Activated CD4-positive, alpha-beta T cell treated with anti-CD3 and anti-CD28 coated beads, Interleukin-2, Interleukin-6, amounts not matched to agents 100 ng/mL and 50 ng/mL, durations not matched to agents 16 hours and 8 hours (primary cell): ENCODE results near the gene PSENEN.
A peak's percentile ranks its signal among the peaks of the same experiment; 100 is the strongest.
"Not testable (repeated sequence)": the region's sequence is repeated elsewhere in the genome, so short reads cannot be mapped to it uniquely, and the experiment has no call there.

Experiments used
- DNase-seq: peaks from one replicate; pipeline ENCODE4 v3.0.0-alpha.2; 2020

The PSENEN gene

GRCh38 chr19:35753634-35754369 lies 8.4 kb downstream of the PSENEN start:
- no peak for DNase-seq

DNA sequence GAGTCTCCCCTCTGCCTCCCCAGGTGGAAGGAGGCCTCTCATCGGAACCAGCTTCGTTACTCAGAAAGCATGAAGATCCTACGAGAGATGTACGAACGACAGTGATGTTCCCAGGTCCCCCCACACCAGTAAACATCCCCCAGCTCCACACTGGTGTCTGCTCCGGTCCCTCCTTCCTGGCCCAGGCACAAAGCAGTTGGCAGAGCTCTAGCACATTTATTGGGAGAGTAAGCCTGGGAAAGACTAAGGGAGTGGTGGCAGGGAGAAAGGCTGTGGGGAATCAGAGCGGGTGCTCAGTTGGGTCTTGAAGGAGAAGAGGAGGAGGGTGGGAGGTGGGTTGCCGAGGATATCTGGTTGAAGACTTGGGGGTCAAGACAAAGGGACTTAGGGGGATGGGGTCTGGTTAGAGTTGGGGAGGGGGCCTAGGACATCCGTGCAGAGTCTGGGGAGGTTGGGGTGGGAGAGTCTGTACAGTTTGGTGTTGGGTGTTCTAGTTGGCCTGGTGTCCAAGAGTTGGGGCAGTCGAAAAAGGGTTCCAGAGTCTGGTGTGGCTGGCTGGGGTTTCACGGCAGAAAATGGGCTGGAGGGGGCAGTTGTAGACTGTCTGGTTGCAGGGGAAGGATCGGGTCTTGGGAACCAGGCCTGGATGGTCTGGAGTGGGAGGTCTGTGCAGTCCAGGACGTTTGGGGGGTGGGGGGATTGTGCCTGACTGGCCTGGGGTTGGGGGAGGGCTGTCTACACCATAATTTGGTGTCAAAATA lies 9.1 kb downstream of the PSENEN start:
- no peak for DNase-seq

DNA sequence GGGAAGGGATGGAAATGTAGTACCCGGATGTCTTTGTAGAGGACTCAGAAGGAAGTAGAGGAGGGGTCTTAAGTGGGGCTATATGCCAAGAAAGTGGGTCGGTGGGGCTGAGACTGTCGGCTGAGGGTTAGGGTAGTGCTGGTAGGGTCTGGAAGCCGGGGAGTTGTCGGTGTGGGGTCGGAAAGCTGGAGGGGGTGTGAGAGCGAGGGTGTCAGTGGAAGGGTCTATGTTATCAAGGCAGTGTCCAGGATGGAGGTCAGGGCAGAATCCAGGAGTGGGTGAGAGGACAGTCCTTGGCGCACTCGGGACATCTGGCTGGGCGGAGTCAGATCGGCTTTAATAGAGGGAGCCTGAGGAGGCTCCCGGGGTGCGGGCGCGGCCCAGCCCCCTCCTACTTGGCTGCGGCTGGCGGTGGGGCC lies 9.7 kb downstream of the PSENEN start:
- no peak for DNase-seq

DNA sequence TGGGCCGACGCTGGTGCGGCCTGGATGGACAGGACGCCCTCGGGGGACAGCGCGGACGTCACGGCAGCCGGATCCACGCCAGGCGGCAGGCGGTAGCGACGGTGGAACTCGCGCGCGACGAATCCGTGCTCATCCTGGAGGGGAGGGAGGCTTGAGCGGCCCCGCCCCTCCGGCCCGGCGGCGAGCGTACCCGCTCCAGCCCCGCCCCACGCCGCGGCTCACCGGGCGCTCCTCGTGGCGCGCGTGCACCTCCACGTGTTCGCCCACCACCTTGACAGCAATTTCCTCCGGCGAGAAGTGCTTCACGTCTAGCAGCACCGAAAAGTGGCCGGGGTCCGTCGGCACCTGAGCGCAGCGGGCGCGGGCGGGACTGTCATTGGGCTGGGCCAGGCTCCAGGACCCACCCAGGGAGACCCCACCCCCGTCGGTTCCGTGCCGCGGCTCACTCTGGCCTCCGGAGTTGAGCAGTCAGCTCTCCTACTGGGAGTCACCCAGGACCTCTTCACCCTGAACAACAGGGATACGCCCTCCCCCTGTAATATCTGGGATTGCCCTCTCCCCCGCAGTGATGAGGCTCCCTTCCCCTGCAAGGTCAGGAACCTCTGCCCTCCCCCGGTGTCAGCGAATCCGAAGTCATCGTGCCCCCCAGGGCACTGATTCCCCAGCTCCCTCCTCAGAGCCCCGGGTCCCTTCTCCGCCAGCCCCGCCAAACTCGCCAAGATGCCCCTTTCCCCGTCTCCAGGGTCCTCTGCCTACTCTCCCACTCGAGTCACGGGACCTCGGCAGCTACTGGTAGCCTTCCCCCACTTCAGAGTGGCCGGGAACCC lies 10.3 kb downstream of the PSENEN start:
- DNase-seq: peak; percentile 46

DNA sequence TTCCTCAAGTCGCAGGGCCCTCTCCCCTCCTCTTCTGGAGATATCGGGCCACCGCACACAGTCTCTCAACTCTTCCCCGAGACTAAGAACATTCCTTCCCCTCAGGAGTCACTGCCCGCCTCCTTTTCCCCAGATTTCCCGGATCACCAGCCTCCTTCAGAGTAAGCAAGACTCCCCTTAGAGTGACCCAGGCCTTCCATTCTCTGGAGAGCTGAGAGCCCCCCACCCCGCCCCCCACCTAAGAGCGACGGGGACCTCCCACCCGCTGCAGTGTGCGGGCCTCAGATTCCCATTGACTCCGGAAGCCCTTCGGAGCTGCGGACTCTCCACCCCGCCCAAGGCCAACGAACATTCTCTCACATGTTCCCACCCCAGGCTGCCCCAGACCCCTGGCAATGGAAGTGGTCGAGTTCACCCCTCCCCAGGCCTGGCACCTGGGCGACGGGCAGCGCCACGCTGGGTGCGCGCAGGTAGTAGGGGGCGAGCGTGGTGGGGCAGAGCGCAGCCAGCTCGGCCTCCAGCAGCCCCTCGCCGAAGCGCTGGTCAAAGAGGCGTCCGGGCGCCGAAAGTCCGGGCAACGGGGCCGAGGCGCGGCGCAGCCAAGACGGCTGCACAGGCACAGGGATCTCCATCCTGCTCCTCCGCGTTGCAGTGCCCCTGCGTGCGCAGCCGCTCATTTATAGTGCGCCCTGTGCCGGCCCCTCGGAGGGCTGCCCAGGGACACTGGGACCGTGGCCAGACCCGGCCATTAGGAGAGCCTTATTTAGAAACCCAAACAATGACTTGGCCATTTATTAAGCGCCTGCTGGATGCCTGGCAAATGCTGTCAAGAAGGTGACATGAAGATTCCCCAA lies 11.2 kb downstream of the PSENEN start, which contains the start of gene HSPB6:
Gene HSPB6, minus strand, starts transcription at position 653 of the 854 bp plus-strand sequence. Its CDS starts 21 bp downstream, at position 632.
- DNase-seq: no peak

- peak; percentile 44 for DNase-seq
Observed at GRCh38 chr19:35757231-35757748, 11.8 kb downstream of the PSENEN start.

DNA sequence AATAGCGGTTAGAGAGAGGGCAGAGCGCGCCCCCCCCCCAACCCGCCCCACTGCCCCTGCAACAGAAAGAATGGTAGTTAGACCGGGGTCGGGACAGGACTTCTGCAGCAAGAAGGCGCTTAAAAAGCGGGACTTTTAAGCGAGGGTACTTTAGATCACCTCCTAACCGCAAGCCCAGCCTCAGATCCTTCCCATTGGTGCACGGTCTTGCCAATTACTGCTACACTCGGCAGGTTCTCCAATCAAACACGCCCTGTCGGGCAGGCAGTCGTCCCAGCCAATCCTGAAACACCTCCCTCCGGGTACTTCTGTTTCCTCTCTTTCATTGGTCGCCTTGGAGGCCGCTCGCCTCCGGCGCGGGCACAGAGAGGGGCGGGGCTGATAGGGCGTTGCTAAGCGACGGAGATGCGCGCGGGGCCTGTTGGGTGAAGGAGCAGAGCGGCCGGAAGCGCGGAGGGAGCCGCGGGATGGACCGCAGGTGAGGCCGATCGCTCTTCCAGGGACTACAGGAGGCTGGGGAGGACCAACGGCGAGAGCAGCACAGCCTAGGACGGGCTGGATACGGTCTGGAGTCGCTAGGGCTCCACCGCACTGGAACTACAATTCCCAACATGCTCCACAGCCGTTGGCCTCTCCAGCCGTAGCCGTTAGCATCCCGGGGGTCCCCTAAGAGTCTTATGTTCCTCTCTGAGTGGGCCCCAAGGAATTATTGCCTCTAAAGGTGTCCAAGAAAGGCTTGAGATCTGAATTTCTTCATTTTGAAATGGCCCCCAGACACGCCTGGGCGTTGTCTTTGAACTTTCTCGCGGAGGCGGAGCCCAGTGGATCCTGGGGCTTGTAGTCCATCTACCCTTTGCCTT lies 12.5 kb downstream of the PSENEN start, which contains the start of gene PROSER3:
Gene PROSER3, plus strand, starts transcription at position 428 of the 860 bp plus-strand sequence. Its CDS starts 40 bp downstream, at position 468.
- peak; percentile 100 for DNase-seq

- DNase-seq: no peak
Observed at GRCh38 chr19:35759697-35760096, 14.2 kb downstream of the PSENEN start.

DNA sequence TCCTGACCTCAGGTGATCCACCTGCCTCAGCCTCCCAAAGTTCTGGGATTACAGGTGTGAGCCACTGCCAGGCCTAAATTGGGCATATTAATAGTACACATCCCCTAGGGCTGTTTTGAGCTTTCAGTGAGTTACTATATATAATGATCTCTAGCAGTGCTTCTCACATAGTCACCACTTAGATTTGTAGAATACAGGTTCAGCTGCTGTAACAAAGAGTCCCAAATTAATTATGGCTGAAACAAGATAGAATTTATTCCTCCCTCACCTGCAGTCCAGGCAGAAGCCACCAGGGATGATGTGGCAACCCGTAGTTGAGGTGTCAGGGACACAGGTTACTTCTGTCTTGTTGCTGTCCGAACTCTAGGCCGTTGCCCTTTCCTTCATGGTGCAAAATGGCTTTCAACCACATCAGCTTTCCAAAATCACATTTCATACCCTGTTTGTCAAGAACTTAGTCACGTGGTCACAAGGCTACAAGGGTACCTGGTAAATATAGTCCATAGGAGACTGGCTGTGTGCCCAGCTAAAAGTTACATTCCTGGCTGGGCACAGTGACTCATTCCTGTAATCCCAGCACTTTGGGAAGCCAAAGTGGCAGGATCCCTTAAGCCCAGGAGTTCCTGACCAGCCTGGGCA lies 15.4 kb downstream of the PSENEN start:
- no peak for DNase-seq

- no peak for DNase-seq
Observed at GRCh38 chr19:35764432-35765315, 19.2 kb downstream of the PSENEN start.

GRCh38 chr19:35766571-35767104 lies 21.2 kb downstream of the PSENEN start:
- no peak for DNase-seq

DNA sequence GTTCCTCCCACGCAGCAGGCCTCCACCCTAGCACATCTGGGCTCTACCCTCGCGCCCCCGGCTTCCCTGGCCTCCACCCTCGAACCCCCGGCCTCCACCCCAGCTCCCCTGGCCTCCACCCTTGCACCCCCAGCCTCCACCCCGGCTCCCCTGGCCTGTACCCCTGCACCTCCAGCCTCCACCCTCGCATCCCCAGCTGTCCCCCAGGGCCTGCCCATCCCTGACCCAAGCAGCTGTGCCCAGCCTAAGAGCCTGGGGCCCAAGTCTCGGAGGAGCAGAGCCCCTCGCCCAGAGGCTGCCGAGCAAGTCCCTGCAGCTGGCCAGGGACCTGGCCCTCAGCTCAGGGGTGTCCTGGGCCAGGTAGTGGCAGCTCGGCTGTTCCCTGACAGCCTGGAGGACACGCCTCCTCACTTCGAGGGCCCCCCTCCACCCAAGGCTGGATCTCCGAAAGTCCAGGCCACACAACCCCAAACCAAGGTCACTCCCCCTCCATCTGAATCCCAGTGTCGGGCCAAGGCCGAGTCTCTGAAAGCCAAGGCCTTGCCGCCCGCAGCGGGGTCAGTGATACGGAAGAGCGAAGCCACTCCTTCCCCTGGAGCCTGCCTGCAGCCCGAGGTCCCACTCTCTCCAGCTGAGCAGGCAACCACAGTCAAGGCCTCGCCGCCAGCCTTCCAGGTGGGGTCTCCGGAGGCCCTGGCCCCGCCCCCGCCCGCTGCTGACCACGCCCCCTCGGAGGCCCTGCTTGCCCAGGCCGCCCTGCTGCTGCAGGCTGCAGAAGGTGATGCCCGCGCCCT lies 22.0 kb downstream of the PSENEN start:
- DNase-seq: no peak

GRCh38 chr19:35768082-35768421 lies 22.6 kb downstream of the PSENEN start:
- no peak for DNase-seq

- not testable (repeated sequence) for DNase-seq
Observed at GRCh38 chr19:35772362-35772761, 26.9 kb downstream of the PSENEN start.

- no peak for DNase-seq
Observed at GRCh38 chr19:35773020-35773806, 27.8 kb downstream of the PSENEN start.

GRCh38 chr19:35774274-35775045 lies 29.0 kb downstream of the PSENEN start:
- no peak for DNase-seq

DNA sequence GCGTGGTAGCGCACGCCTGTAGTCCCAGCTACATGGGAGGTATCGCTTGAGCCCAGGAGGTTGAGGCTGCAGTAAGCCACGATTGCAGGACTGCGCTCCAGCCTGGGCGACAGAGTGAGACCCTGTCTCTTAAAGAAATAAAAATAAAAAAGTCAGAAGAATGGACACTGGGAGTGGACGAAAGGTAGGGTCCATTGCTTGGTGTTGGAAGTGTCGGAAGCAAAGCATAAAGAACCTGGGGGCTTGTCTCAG lies 29.5 kb downstream of the PSENEN start:
- DNase-seq: no peak
